ENCODE measurements around the gene LMO7.

DNA sequence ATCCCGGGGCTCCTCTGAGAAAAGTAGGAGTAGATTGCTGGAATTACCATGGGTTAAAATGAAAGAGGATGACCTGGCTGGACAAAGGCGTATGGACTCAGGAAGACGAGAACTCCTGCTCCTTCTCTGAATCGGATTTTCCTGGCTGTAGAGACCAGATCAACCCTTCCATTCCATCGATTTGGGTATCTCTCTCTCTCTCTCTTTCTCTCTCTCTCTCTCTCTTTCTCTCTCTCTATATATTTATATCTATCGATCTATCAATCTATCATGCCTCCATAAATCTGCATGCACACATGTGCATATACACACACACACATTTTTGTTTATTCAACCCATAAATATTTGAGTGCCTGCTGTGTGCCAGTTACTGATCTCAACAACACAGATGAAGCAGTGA, 234.9 kb downstream of the LMO7 start:
- TF ChIP-seq, protein P1, sequence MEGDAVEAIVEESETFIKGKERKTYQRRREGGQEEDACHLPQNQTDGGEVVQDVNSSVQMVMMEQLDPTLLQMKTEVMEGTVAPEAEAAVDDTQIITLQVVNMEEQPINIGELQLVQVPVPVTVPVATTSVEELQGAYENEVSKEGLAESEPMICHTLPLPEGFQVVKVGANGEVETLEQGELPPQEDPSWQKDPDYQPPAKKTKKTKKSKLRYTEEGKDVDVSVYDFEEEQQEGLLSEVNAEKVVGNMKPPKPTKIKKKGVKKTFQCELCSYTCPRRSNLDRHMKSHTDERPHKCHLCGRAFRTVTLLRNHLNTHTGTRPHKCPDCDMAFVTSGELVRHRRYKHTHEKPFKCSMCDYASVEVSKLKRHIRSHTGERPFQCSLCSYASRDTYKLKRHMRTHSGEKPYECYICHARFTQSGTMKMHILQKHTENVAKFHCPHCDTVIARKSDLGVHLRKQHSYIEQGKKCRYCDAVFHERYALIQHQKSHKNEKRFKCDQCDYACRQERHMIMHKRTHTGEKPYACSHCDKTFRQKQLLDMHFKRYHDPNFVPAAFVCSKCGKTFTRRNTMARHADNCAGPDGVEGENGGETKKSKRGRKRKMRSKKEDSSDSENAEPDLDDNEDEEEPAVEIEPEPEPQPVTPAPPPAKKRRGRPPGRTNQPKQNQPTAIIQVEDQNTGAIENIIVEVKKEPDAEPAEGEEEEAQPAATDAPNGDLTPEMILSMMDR (IDR thresholded peaks at IDR 0.05; ENCODE audit: low read depth, low read length, missing input control): no peak
- TF ChIP-seq EGR1 (IDR thresholded peaks at IDR 0.05; ENCODE audit: low read depth in 2 of 2): no peak
- TF ChIP-seq, protein P2, sequence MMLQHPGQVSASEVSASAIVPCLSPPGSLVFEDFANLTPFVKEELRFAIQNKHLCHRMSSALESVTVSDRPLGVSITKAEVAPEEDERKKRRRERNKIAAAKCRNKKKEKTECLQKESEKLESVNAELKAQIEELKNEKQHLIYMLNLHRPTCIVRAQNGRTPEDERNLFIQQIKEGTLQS (IDR thresholded peaks at IDR 0.05): no peak
- TF ChIP-seq, protein P3, sequence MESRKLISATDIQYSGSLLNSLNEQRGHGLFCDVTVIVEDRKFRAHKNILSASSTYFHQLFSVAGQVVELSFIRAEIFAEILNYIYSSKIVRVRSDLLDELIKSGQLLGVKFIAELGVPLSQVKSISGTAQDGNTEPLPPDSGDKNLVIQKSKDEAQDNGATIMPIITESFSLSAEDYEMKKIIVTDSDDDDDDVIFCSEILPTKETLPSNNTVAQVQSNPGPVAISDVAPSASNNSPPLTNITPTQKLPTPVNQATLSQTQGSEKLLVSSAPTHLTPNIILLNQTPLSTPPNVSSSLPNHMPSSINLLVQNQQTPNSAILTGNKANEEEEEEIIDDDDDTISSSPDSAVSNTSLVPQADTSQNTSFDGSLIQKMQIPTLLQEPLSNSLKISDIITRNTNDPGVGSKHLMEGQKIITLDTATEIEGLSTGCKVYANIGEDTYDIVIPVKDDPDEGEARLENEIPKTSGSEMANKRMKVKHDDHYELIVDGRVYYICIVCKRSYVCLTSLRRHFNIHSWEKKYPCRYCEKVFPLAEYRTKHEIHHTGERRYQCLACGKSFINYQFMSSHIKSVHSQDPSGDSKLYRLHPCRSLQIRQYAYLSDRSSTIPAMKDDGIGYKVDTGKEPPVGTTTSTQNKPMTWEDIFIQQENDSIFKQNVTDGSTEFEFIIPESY (IDR thresholded peaks at IDR 0.05): no peak
- no peak for TF ChIP-seq JUND (IDR thresholded peaks at IDR 0.05)
- TF ChIP-seq RAD21 (IDR thresholded peaks at IDR 0.05): no peak
- TF ChIP-seq GABPA (IDR thresholded peaks at IDR 0.05 in 1 of 2, conservative IDR thresholded peaks at IDR 0.05 in 1 of 2): no peak
- no peak for TF ChIP-seq FOXA1 (IDR thresholded peaks at IDR 0.05)
- TF ChIP-seq SP1 (IDR thresholded peaks at IDR 0.05): no peak
- no peak for TF ChIP-seq RXRA (IDR thresholded peaks at IDR 0.05)
- TF ChIP-seq FOXA2 (IDR thresholded peaks at IDR 0.05): no peak
